OCI-LY3 (cell line): Measurements from ENCODE around the gene GPC3.

Experiments used
- H2AFZ ChIP-seq: fragments of 200-600, 300-600 bp; shearing (Covaris generic); 2 replicates; pipeline ENCODE4 v1.6.0; 2014; ENCODE audit warnings: antibody characterized with exemption, low read depth, low read length
- H3K27ac ChIP-seq: fragments of 200-600, 300-600 bp; sonication (generic); 2 replicates; pipeline ENCODE4 v1.5.1; 2014; ENCODE audit warnings: mild to moderate bottlenecking, low read length, moderate library complexity, mixed read lengths
- H3K27me3 ChIP-seq: fragments of 200-600, 300-600 bp; sonication (generic); 2 replicates; pipeline ENCODE4 v1.6.1; 2014; ENCODE audit warnings: low read depth, low read length, mixed read lengths
- H3K36me3 ChIP-seq: fragments of 200-600, 300-600 bp; sonication (generic); replicated peaks from 2 replicates; pipeline ENCODE3; 2014; ENCODE audit warnings: low read depth, low read length, mixed read lengths
- H3K4me1 ChIP-seq: fragments of 300-600, 200-600 bp; sonication (generic); 2 replicates; pipeline ENCODE4 v1.6.1; 2014; ENCODE audit warnings: low read length, mixed read lengths
- H3K4me2 ChIP-seq: fragments of 200-600, 300-600 bp; sonication (generic); 2 replicates; pipeline ENCODE4 v1.6.1; 2014; ENCODE audit warnings: low read length, mixed read lengths
- H3K4me3 ChIP-seq: fragments of 300-600, 200-600 bp; sonication (generic); 2 replicates; pipeline ENCODE4 v1.5.1; 2014; ENCODE audit warnings: antibody characterized with exemption, mild to moderate bottlenecking, low read length, moderate library complexity
- H3K79me2 ChIP-seq: fragments of 300-600, 200-600 bp; shearing (Covaris generic); 2 replicates; pipeline ENCODE4 v1.6.1; 2014; ENCODE audit warnings: mild to moderate bottlenecking, low read length, mixed read lengths
- H3K9ac ChIP-seq: fragments of 300-600, 200-600 bp; shearing (Covaris generic); 2 replicates; pipeline ENCODE4 v1.6.0; 2014; ENCODE audit warnings: mild to moderate bottlenecking, low read length, moderate library complexity
- H3K9me3 ChIP-seq: fragments of 200-600, 300-600 bp; shearing (Covaris generic); 2 replicates; pipeline ENCODE4 v1.6.1; 2014; ENCODE audit warnings: low read length, mixed read lengths; ENCODE audit not compliant: insufficient read depth
- H4K20me1 ChIP-seq: fragments of 200-600, 300-600 bp; sonication (generic); 2 replicates; pipeline ENCODE4 v1.6.1; 2016; ENCODE audit warnings: low read length, mixed read lengths; ENCODE audit not compliant: insufficient read depth
- EZH2phosphoT487 ChIP-seq: fragments of 200-600 bp; shearing (Covaris generic); IDR thresholded peaks from 2 replicates; pipeline ENCODE4 v1.6.1; 2018; ENCODE audit warnings: antibody characterized with exemption, mixed run types, low read depth
- TF ChIP-seq, protein P1 (sequence below): fragments of 200-600, 300-600 bp; sonication (generic); IDR thresholded peaks from 2 replicates; pipeline ENCODE4 v1.5.1; 2014; ENCODE audit warnings: antibody characterized with exemption, low read length, low read depth

Gene GPC3

DNA sequence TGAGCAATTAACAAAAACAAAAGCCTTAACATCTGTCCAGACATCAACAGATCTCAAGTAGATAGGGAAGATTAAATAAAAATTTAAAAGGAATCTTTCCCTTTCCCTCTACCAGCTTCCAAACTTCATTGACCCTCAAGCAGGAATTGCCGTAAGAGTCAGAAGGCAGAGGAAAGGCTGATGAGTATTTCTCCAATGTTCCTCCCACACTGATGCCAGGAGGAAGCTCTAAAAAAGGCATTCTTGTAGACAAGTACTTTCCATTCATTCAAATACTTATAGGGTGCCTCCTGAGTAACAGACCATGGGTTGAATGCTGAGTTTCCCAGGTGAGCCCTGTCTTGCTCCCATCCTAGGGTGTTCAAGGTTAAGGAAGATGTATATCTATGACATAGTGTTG is 418.5 kb downstream of the GPC3 start:
- Histone ChIP-seq H4K20me1 (no peaks in the 10 kb centered on the region), H3K27me3 (no peaks in the 10 kb centered on the region), H3K9me3 (no peaks in the 10 kb centered on the region), H3K4me1 (no peaks in the 10 kb centered on the region), H3K9ac (no peak overlapping the region), H3K27ac (no peak overlapping the region), H3K4me3 (no peak overlapping the region), H3K36me3 (no peaks in the 10 kb centered on the region), H3K79me2 (no peaks in the 10 kb centered on the region), H3K4me2 (no peak overlapping the region), H2AFZ (no peak overlapping the region)
- TF ChIP-seq, protein P1, sequence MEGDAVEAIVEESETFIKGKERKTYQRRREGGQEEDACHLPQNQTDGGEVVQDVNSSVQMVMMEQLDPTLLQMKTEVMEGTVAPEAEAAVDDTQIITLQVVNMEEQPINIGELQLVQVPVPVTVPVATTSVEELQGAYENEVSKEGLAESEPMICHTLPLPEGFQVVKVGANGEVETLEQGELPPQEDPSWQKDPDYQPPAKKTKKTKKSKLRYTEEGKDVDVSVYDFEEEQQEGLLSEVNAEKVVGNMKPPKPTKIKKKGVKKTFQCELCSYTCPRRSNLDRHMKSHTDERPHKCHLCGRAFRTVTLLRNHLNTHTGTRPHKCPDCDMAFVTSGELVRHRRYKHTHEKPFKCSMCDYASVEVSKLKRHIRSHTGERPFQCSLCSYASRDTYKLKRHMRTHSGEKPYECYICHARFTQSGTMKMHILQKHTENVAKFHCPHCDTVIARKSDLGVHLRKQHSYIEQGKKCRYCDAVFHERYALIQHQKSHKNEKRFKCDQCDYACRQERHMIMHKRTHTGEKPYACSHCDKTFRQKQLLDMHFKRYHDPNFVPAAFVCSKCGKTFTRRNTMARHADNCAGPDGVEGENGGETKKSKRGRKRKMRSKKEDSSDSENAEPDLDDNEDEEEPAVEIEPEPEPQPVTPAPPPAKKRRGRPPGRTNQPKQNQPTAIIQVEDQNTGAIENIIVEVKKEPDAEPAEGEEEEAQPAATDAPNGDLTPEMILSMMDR = no peak
- no peak for TF ChIP-seq EZH2phosphoT487

DNA sequence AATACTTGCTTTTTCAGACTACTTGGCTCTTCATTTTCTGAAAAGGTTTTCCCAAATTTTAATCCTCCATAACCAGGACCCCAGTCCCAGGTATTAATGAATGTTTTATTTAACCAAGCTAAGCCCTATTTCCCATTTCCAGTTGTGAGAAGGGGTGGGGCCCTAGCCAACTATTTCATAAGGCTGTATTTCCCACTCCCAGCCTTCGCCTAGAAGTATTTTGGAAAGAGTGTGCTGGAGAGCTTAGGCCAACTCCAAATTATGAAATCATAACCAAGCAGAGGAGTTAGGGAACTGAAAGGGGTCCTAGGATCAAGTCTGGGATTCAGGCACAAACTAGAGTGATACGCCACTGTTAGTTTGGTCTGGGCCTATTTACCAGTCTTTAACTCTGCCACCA is 421.7 kb downstream of the GPC3 start:
- TF ChIP-seq EZH2phosphoT487 = no peak
- TF ChIP-seq, protein P1 = no peak
- Histone ChIP-seq H3K4me1 (no peaks in the 10 kb centered on the region), H4K20me1 (no peaks in the 10 kb centered on the region), H3K79me2 (no peaks in the 10 kb centered on the region), H3K27me3 (no peaks in the 10 kb centered on the region), H3K36me3 (no peaks in the 10 kb centered on the region), H3K9ac (no peak overlapping the region), H3K4me2 (no peak overlapping the region), H3K27ac (no peak overlapping the region), H2AFZ (no peak overlapping the region), H3K9me3 (no peaks in the 10 kb centered on the region), H3K4me3 (no peak overlapping the region)

DNA sequence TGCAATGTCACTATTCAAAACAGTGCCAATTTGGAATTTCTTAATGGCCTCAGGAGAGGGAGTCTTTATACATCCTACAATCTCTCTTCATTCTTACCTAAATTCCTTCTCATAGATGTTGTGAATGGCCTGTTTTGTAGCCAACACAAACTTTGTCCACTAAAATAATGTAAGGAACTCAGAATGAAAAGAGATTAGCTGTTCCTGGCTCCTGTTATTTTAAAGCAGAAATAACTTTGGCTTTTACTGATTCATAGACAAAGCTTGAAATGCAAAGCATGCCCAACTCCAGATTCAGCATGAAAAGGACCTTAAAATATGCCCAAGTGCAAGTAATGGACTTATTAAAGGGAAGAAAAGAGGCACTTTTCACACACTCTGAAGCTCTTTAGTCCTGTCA is 424.1 kb downstream of the GPC3 start:
- no peak overlapping the region for H2AFZ ChIP-seq
- H3K4me1 ChIP-seq = no peaks in the 10 kb centered on the region
- no peak overlapping the region for H3K4me3 ChIP-seq
- no peaks in the 10 kb centered on the region for H3K9me3 ChIP-seq
- no peaks in the 10 kb centered on the region for H4K20me1 ChIP-seq
- H3K9ac ChIP-seq = no peak overlapping the region
- no peaks in the 10 kb centered on the region for H3K79me2 ChIP-seq
- H3K4me2 ChIP-seq = no peak overlapping the region
- TF ChIP-seq, protein P1 = no peak
- no peak for TF ChIP-seq EZH2phosphoT487
- H3K27me3 ChIP-seq = no peaks in the 10 kb centered on the region
- no peak overlapping the region for H3K27ac ChIP-seq
- no peaks in the 10 kb centered on the region for H3K36me3 ChIP-seq

DNA sequence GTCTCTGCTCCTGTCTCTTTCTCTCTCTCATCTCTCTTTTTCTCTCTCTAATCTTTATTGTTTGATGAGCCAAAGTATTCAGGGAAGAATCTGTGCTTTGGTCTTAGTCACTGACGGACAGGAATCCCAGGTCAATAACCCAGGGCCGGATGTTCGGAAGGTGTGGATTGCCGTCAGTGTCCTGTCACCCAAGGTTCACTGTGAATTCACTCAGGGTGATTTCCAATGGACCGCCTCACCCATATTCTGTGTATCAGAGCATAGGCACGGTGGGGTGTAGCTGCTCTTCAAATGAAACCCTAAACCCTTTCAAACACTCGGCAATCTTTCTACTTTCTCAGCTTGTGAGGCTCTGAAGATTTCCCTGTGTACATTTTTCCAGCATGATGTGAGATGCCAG is 425.5 kb downstream of the GPC3 start:
- H3K27ac ChIP-seq = no peak overlapping the region
- H3K4me1 ChIP-seq = no peaks in the 10 kb centered on the region
- H3K27me3 ChIP-seq = no peaks in the 10 kb centered on the region
- H4K20me1 ChIP-seq = no peaks in the 10 kb centered on the region
- no peaks in the 10 kb centered on the region for H3K36me3 ChIP-seq
- no peak overlapping the region for H3K4me3 ChIP-seq
- no peak for TF ChIP-seq EZH2phosphoT487
- TF ChIP-seq, protein P1 = no peak
- no peak overlapping the region for H2AFZ ChIP-seq
- H3K4me2 ChIP-seq = no peak overlapping the region
- H3K9ac ChIP-seq = no peak overlapping the region
- H3K9me3 ChIP-seq = no peaks in the 10 kb centered on the region
- no peaks in the 10 kb centered on the region for H3K79me2 ChIP-seq
